ENCODE results near the gene DLG5.

Gene DLG5

DNA sequence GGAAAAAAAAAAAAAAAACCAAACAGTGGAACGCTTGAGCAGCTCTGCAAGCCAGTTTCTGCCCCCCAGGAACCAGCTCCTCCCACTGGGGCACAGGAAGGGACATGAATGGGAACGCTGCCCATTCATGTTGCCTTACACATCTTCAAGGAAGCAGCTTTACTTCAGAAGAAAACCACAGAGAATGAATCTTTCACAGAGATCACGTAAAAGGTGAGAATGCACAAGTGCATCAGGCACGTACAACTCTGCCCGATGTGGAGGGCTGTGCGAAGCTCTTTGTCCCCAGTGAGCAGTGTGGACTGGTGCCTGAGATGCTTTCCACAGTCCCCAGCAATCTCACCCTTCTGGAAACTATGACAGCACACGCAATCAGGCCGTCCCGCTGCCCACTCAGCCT is 106.2 kb downstream of the DLG5 start:
- no peak overlapping the region for H2AFZ ChIP-seq (ENCODE audit: low read depth, low read length, severe bottlenecking)
- no peaks in the 10 kb centered on the region for H3K36me3 ChIP-seq (ENCODE audit: low read length)
- H3F3A ChIP-seq (ENCODE audit: insufficient read depth) = no peaks in the 10 kb centered on the region
- H3K4me2 ChIP-seq (ENCODE audit: low read depth, low read length, poor library complexity, severe bottlenecking) = no peak overlapping the region
- H3K4me3 ChIP-seq (ENCODE audit: insufficient read depth, low read length, poor library complexity, severe bottlenecking) = no peak overlapping the region
- no peaks in the 10 kb centered on the region for H3K9me2 ChIP-seq (replicated peaks; ENCODE audit: insufficient read depth, low read length)
- no peaks in the 10 kb centered on the region for H3K27me3 ChIP-seq (ENCODE audit: low read length)
- no peak overlapping the region for H3K9ac ChIP-seq (ENCODE audit: low read length)
- H3K27ac ChIP-seq (ENCODE audit: low read depth, low read length) = no peak overlapping the region
- no peaks in the 10 kb centered on the region for H3K9me3 ChIP-seq (ENCODE audit: insufficient read depth, low read length)
- TF ChIP-seq, protein P1, sequence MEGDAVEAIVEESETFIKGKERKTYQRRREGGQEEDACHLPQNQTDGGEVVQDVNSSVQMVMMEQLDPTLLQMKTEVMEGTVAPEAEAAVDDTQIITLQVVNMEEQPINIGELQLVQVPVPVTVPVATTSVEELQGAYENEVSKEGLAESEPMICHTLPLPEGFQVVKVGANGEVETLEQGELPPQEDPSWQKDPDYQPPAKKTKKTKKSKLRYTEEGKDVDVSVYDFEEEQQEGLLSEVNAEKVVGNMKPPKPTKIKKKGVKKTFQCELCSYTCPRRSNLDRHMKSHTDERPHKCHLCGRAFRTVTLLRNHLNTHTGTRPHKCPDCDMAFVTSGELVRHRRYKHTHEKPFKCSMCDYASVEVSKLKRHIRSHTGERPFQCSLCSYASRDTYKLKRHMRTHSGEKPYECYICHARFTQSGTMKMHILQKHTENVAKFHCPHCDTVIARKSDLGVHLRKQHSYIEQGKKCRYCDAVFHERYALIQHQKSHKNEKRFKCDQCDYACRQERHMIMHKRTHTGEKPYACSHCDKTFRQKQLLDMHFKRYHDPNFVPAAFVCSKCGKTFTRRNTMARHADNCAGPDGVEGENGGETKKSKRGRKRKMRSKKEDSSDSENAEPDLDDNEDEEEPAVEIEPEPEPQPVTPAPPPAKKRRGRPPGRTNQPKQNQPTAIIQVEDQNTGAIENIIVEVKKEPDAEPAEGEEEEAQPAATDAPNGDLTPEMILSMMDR (IDR thresholded peaks at IDR 0.05; ENCODE audit: insufficient read depth, low read length, poor library complexity, severe bottlenecking) = no peak
- TF ChIP-seq EZH2phosphoT487 (conservative IDR thresholded peaks at IDR 0.05; ENCODE audit: low read length) = no peak
- H3K79me2 ChIP-seq (ENCODE audit: insufficient read depth, low read length) = no peaks in the 10 kb centered on the region
- H4K20me1 ChIP-seq (ENCODE audit: low read depth, low read length) = no peaks in the 10 kb centered on the region

DNA sequence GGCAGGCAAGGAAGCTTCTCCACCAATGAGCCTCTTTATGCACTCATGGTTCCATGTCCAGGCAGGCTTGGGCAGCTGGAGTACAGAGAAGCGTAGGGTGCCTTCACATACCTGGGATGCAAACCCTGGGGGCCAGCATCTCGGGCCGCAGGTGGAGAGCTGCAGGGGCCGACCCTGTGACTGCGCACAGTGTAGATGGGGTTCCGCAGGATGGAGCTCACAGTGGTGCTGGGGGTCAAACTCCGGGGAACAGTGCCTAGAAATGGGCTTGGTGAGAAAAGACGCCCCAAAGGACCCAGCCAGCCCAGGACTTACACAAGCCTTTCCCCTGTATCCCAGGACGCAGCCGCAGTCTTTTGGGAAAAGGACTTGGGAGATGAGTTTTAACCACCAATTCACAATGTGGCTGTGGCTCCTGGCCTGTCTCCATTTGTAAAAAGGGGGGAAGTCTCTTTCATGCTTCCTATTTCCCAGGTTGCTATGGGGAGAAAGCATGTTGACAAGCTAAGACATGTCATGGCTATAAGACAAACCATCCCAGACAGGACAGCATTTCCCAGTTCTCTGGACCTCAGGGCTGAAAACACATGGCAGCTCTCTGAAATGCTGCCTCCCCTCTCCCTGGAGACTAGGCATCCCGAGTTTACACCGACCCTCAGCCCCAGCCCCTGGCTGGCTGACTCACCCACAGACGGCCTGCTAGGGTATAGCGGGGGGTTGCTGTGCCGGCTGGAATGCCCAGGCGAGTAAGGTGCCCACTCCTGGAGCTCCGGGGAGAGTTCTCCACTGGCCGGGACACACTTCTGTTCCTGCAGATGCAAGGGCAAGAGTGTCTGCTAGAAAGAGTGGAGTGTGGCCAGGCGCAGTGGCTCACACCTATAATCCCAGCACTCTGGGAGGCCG is 107.1 kb downstream of the DLG5 start:
- Histone ChIP-seq H3K79me2 (ENCODE audit: insufficient read depth, low read length) (no peaks in the 10 kb centered on the region), H3K36me3 (ENCODE audit: low read length) (no peaks in the 10 kb centered on the region), H3K4me3 (ENCODE audit: insufficient read depth, low read length, poor library complexity, severe bottlenecking) (no peak overlapping the region), H3K9me3 (ENCODE audit: insufficient read depth, low read length) (no peaks in the 10 kb centered on the region), H2AFZ (ENCODE audit: low read depth, low read length, severe bottlenecking) (no peak overlapping the region), H3K9ac (ENCODE audit: low read length) (no peak overlapping the region), H3K9me2 (replicated peaks; ENCODE audit: insufficient read depth, low read length) (no peaks in the 10 kb centered on the region), H3K27ac (ENCODE audit: low read depth, low read length) (no peak overlapping the region), H4K20me1 (ENCODE audit: low read depth, low read length) (no peaks in the 10 kb centered on the region), H3K27me3 (ENCODE audit: low read length) (no peaks in the 10 kb centered on the region), H3K4me2 (ENCODE audit: low read depth, low read length, poor library complexity, severe bottlenecking) (no peak overlapping the region), H3F3A (ENCODE audit: insufficient read depth) (no peaks in the 10 kb centered on the region)
- TF ChIP-seq EZH2phosphoT487 (conservative IDR thresholded peaks at IDR 0.05; ENCODE audit: low read length) = no peak
- TF ChIP-seq, protein P1 (IDR thresholded peaks at IDR 0.05; ENCODE audit: insufficient read depth, low read length, poor library complexity, severe bottlenecking) = no peak

DNA sequence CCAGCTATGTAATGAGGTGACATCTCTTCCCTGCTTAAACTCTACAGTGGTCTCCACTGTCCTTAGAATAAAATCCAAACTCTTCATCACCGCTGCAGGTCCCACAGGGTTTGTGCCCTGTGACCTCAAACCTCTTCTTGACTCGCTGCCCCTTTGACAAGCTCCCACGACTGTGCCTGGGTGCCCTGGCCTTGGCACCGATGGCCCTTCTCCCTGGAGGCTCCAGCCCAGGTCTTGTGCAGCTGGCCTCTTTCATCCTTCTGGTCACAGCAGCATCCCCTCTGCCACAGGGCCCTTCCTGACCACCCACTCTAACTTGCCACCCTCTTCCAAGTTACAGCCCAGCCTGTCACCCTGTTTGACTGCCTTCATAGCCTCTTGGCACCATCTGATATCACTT is 108.2 kb downstream of the DLG5 start:
- no peak overlapping the region for H3K27ac ChIP-seq (ENCODE audit: low read depth, low read length)
- no peaks in the 10 kb centered on the region for H3K36me3 ChIP-seq (ENCODE audit: low read length)
- no peak overlapping the region for H3K9ac ChIP-seq (ENCODE audit: low read length)
- no peak overlapping the region for H2AFZ ChIP-seq (ENCODE audit: low read depth, low read length, severe bottlenecking)
- TF ChIP-seq, protein P1 (IDR thresholded peaks at IDR 0.05; ENCODE audit: insufficient read depth, low read length, poor library complexity, severe bottlenecking) = no peak
- no peak for TF ChIP-seq EZH2phosphoT487 (conservative IDR thresholded peaks at IDR 0.05; ENCODE audit: low read length)
- no peaks in the 10 kb centered on the region for H3K9me3 ChIP-seq (ENCODE audit: insufficient read depth, low read length)
- H3F3A ChIP-seq (ENCODE audit: insufficient read depth) = no peaks in the 10 kb centered on the region
- no peaks in the 10 kb centered on the region for H3K9me2 ChIP-seq (replicated peaks; ENCODE audit: insufficient read depth, low read length)
- no peaks in the 10 kb centered on the region for H4K20me1 ChIP-seq (ENCODE audit: low read depth, low read length)
- H3K27me3 ChIP-seq (ENCODE audit: low read length) = no peaks in the 10 kb centered on the region
- no peaks in the 10 kb centered on the region for H3K79me2 ChIP-seq (ENCODE audit: insufficient read depth, low read length)
- no peak overlapping the region for H3K4me3 ChIP-seq (ENCODE audit: insufficient read depth, low read length, poor library complexity, severe bottlenecking)
- no peak overlapping the region for H3K4me2 ChIP-seq (ENCODE audit: low read depth, low read length, poor library complexity, severe bottlenecking)

Measured in SU-DHL-6 (cell line).